HG03064 (cell line): Measurements from ENCODE around the gene TBX5.

Source experiments
- ATAC-seq: cut with Tn5 transposase; IDR thresholded peaks from one replicate; pipeline ENCODE4 v1.9.1; 2021; ENCODE audit warnings: low read depth; ENCODE audit not compliant: unreplicated experiment

TBX5 gene

DNA sequence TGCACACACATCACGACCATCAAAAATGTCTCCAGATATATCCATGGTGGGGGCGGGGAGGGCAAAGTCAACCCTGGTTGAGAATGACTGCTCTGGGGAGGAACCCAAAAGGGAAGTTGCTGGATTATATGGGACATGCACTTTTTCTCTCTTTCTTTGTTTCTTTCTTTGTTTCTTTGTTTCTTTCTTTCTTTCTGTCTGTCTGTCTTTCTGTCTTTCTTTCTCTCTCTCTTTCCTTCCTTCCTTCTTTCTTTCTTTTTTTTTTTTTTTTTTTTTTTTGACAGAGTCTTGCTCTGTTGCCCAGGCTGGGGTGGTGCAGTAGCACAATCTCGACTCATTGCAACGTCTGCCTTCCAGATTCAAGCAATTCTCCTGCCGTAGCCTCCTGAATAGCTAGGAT is 71.5 kb downstream of the TBX5 start:
- no peak for ATAC-seq

DNA sequence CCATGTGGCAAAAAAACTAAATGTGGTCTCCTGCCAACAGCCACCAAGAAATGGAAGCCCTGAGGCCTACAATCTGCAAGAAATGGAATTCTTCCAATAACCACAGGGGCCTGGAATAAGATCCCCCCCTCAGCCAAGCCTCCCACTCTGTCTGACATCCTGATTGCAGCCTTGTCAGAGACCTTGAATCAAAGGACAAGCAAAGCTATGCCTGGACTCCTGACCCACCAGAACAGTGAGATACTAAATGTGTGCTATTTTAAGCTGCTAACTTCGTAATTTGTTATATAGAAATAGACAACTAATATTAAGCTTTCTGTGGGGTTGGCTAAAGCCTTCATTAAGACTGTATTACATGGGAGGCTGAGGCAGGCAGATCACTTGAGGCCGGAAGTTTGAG is 77.7 kb downstream of the TBX5 start:
- no peak for ATAC-seq

DNA sequence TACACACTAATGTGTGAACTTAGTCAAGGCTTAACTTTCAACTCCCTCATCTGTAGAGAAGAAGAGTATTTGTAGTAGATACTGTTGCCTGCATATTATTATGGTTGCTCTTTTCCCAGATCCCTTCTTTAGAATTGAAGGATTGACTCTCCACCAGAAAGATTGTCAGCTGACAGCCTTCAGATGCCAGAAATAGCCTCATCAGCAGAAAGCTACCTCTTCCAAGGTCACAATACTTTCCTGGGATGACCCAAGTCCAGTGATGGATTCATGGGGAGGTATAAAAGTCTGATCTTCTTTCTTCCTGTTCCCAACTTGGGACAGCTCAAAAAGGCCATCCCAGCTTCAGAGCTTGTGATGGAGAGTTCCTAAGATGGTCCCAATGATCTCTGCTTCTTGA is 78.2 kb downstream of the TBX5 start:
- ATAC-seq: no peak

DNA sequence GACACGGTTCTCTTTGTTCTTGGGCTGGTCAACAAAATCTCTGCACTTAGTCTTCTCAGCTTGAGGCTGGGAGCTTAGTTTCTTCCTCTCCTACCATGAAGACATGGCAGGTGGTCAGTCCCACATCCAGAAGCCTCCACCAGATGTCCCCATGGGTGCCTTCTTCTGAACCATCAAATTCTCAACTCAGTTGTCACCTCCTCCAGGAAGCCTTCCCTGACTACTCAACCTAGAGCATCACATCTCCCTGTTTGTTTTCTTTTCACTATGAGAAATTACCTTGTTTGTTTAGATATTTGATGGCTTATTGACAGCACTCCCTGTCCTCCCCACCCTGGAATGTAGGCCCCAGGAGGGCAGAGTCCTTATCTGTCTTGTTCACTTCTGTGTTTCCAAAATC is 84.4 kb downstream of the TBX5 start:
- ATAC-seq: no peak

DNA sequence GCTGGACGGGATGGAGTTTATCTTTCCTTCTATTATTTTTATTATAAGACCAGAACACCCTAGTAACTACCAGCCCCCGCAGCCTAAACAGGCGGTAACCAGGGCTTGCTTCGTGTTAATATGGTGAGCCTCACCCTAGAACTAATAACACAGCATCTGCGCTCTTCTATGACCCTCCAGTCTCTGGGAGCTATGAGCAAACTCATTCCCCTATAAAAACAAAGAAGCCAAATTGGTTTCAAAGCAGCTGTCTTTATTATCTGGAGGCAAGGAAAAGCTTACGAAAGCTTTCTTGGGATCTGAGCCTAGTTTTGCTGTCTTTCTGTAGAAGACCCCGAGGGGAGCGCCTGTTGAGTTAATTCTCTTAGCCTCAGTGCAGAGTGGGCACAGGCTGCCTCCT is 85.0 kb downstream of the TBX5 start:
- ATAC-seq: no peak

DNA sequence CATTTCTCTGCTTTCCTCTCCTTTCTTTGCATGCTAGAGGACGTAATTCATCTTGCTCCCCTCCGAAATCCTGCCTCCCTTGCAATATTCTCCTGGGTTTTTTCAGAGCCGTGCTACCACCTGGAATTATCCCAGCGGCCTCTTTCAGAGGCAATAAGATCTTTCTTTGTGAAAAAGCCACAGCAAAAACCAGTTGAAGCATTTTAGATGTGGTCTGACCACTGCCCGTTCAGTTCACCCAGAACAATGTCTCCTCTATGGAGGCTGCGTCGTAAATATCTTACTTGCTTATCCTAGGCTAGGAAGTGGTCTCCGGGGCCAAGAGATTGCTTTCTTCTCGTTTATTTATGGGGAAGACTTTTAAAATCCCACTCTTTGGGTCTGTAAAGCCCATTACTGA is 85.8 kb downstream of the TBX5 start:
- no peak for ATAC-seq

DNA sequence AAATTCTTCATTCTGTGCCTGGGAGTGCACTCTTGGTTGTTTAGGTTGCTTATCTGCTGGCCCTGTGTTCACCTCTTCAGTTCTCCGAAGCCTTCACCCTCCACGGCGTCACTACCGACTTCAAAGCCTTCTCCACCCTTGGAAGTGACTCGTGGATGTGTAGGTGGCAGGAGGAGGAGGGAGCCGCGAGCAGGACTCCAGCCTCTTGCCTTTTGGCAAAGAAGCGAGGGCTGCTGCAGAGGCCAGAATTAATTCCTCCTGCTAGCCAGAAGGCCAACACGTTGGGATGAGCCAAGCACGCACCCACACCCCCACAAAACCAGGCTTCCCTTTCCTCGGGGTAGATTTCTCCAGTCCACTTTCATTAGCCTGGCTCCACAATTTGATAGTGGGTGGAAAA is 86.5 kb downstream of the TBX5 start:
- no peak for ATAC-seq

DNA sequence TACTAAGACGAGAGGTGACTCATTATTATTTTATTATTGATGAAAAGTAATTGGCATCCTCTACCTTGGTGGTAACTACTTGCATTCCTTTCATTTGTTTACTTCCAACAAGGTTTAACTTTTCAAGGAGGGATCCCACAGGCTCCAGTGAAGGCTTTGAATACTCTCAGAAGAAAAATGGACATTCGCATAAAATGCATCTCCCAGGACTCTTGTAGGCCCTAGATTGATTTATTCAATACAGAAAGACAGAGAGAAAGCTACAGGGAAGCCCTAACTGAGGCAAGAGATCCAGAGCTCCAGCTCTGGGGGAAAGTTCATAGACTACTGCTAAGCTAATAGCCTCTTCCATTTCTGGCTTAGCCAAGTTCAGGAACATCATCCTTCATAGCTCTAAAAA is 87.0 kb downstream of the TBX5 start:
- ATAC-seq: no peak

DNA sequence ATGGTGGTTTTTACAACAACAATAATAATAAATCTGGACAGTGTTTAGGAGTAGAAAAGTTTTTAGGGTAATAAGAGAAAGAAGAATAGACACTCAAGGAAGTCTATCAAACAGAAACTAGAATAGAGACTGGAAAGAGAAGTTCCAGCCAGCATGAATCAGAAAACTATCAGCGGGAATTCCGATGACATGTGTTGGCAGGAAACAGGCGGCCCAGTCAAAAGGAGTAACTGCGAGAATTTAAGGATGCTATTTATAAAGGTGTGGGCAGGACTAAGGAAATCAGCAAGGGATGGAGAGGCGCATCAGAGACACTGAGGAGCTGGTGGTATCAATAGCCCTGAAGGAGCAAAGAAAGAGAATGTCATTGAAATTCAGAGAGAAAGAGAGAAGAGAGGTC is 89.9 kb downstream of the TBX5 start:
- no peak for ATAC-seq

DNA sequence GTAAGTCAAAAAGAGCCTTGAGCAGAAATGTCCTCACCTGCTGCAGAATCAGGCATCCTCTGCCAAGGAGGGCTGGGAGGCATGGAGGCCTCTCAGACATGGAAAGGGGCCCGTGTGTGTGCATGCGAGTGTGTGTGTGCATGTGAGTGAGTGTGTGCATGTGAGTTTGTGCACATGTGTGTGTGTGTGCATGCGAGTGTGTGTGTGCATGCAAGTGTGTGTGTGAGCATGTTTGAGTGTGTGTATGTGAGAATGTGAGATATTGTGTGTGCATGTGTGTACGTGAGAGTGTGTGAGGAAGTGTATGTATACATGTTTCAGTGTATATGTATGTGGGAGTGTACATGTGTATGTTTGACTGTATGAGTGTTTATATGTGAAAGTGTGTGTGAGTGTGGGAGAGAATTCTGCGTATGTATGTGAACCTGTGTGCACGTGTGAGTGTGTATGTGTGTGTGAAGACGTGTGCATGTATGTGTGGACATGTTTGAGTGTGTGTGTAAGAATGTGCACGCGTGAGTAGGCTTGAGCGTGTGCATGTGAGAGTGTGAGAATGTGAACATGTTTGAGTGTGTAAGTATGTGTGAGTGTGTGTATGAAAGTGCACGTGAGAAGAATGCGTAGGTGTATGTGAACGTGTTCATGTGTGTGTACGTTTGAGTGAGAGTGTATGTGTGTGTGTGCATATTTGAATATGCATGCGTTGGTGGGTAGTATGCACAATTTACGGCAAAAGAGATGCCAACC is 90.8 kb downstream of the TBX5 start:
- ATAC-seq: no peak

DNA sequence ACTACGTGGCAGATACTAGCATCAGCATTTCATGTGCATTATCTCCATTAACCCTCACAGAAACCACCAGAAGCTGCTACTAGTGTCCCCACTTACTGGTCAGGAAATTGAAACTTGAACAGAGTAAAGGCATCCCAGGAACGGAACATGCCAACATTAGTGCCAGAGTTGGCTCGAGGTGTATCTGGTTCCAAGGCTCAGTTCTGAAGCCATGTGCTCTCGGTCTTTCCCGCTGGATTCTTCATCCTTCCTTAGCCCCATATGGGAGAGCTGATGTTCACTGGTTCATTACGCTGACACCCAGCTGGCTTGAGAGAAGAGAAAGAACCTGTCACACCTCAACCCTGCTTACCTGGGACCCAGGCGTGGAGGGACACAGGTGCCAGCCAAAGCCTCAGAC is 91.5 kb downstream of the TBX5 start:
- ATAC-seq: no peak

DNA sequence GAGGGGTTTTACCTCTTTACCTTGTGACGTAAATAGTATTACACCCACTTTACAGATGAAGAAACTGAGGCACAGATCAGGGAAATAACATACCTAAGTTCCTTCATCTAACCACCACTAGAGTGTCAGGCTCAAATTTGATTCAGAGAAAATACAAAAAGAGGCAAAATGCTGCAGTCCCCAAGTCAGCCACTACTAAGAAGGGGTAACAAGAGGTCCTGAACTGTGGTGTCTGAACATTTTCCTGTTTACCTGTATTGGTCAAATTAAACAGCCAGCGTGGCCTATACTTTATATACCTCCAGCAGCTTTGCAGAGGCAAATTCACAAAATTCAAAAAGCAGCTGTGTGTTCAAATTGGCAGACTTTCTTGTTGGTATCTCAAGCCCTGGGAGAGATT is 92.0 kb downstream of the TBX5 start:
- ATAC-seq: no peak

DNA sequence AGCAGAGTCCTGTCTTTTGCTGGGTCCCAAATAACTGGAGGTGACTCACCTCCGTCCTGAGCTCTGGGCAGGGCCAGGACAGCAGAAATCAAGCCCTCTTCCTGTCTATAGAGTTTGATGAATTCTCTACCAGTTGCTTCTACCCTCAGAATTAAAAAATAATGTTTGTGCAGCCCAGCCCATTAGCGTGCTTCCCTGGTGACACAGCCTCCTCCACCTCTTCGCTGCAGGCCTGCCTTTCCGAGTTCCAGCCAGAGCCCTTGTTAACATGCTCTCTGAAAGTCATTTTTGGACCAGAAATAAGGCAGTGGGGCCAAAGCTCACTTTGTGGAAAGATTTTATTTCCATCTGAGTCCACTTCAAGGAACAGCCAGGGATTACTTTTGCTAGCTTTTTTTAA is 94.0 kb downstream of the TBX5 start:
- ATAC-seq: no peak

DNA sequence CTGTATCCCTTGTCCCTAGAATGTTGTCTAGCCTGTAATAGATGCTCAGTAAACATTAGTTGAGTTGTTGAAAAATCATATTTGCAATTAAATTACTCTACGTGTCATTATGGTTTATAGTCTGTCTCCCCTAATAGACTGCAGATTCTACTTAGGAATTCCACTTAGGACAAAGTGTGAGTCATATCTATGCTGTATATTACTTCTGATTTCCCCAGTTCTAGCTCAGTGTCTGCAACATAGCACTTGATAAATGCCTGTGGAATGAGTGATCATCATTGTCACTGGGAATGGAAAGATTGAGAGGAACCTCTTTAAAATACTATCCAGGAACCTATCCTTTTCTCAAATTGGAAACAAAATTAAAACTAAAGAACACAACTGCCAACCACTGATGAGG is 99.3 kb downstream of the TBX5 start:
- ATAC-seq: no peak

DNA sequence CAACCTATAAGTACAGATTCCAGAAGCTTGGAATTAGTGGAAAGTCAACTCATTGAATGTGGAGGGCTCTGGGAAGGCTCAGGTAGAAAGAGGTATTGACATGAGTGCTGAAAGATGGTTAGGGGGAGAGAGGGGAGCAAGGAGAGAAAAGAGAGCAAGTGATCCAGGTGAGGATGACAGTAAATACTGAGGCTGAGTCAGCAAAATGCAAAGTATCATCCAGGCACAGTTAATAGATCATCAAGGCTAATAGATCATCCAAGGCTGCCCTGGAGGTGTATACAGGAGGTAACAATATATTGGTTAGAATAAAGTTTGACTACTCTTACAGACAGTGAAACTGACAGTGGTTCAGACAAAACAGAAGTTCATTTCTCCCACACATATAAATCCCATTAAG is 100.5 kb downstream of the TBX5 start:
- ATAC-seq: no peak
